Measurements from ENCODE around the gene RNF150.

DNA sequence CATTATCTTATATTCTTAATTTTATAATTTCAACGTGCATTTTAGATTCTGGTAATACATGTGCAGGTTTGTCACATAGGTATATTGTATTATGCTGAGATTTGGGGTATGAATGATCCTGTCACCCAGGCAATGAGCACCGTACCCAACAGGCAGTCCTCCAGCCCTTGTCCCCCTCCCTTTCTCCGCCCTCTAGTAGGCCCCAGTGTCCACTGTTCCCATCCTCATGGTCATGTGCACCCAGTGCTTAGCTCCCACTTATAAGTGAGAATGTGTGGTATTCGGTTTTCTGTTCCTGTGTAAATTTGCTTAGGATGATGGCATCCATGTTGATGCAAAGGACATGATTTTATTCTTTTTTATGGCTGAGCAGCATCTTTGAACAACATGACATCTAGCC lies 70.6 kb downstream of the RNF150 start:
- TF ChIP-seq TAF1 (IDR thresholded peaks at IDR 0.05; ENCODE audit: borderline replicate concordance, insufficient read depth, low read length), result no peak
- TF ChIP-seq POLR2AphosphoS5 (IDR thresholded peaks at IDR 0.05; ENCODE audit: low read depth, low read length), result no peak
- TF ChIP-seq SIN3A (IDR thresholded peaks at IDR 0.05; ENCODE audit: borderline replicate concordance, insufficient read depth, low read length), result no peak
- TF ChIP-seq, protein P1, sequence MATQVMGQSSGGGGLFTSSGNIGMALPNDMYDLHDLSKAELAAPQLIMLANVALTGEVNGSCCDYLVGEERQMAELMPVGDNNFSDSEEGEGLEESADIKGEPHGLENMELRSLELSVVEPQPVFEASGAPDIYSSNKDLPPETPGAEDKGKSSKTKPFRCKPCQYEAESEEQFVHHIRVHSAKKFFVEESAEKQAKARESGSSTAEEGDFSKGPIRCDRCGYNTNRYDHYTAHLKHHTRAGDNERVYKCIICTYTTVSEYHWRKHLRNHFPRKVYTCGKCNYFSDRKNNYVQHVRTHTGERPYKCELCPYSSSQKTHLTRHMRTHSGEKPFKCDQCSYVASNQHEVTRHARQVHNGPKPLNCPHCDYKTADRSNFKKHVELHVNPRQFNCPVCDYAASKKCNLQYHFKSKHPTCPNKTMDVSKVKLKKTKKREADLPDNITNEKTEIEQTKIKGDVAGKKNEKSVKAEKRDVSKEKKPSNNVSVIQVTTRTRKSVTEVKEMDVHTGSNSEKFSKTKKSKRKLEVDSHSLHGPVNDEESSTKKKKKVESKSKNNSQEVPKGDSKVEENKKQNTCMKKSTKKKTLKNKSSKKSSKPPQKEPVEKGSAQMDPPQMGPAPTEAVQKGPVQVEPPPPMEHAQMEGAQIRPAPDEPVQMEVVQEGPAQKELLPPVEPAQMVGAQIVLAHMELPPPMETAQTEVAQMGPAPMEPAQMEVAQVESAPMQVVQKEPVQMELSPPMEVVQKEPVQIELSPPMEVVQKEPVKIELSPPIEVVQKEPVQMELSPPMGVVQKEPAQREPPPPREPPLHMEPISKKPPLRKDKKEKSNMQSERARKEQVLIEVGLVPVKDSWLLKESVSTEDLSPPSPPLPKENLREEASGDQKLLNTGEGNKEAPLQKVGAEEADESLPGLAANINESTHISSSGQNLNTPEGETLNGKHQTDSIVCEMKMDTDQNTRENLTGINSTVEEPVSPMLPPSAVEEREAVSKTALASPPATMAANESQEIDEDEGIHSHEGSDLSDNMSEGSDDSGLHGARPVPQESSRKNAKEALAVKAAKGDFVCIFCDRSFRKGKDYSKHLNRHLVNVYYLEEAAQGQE (IDR thresholded peaks at IDR 0.05; ENCODE audit: insufficient read depth in 1 of 2, low read depth in 2 of 2, low read length in 2 of 2), result no peak
- TF ChIP-seq FOXP2 (optimal IDR thresholded peaks at IDR 0.05; ENCODE audit: borderline replicate concordance, extremely low read depth, extremely low read length, insufficient read depth), result no peak
